ENCODE data around the gene TNFRSF4.
"Not testable (repeated sequence)": the region's sequence is repeated elsewhere in the genome, so short reads cannot be mapped to it uniquely, and the experiment has no call there.

The TNFRSF4 gene

GRCh38 chr1:1179983-1180861 is 33.7 kb downstream of the TNFRSF4 start:
- no peak for DNase-seq

DNA sequence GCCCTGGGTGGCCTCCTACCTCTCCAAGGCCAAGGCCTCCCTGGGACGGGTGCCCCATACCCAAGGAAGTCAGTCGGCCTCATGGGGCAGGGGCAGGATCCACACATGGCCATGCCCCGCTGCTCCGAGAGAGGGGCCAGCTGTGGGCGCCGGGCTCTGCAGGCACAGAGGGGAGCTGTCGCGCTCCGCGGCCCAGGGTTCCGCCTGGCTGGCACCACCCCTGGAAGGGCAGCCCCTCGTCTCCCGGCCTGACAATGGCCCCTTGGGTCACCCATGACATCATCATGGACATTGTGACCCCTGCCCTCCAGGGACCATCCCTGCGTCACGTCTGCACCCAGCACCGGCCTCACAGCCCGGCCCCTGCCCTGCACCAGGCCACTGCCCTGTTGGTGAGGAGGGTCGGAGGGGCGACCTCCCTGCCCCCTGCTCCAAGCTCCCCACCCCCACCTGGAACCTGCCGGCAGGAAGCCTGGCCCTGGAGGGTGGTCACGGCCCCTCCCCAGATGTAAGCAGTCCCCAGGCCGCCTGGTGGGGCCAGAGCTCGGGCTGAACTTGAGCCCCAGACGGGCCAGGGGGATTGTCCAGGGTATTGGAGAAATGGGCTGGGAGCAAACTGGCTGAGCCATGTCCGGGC is 34.5 kb downstream of the TNFRSF4 start:
- DNase-seq = no peak

DNA sequence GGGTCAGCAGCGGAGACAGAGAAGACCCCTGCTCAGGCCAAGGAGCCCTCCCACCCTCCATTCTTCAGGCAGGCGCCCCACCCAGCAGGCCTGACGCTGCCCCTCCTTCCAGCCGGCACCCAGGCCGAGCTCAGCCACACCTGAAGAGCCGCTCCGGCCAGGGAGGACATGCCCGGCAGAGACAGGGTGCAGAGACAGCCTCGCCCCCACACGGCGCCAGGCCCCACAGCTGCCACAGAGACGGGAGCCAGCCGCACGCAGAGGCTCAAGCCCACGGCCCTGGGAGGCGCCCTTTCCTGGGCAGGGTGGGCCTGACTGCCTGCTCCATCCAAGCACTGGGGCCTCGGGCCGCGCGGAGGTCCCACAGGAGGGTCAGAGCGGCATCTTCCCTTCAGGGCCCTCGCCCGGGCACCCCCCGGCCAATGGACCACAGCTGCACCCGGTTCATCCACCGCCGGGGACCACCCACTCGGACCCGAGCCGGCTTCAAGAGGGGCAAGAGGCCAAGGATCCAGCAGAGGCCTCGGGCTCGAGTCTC is 35.1 kb downstream of the TNFRSF4 start:
- DNase-seq = no peak

DNA sequence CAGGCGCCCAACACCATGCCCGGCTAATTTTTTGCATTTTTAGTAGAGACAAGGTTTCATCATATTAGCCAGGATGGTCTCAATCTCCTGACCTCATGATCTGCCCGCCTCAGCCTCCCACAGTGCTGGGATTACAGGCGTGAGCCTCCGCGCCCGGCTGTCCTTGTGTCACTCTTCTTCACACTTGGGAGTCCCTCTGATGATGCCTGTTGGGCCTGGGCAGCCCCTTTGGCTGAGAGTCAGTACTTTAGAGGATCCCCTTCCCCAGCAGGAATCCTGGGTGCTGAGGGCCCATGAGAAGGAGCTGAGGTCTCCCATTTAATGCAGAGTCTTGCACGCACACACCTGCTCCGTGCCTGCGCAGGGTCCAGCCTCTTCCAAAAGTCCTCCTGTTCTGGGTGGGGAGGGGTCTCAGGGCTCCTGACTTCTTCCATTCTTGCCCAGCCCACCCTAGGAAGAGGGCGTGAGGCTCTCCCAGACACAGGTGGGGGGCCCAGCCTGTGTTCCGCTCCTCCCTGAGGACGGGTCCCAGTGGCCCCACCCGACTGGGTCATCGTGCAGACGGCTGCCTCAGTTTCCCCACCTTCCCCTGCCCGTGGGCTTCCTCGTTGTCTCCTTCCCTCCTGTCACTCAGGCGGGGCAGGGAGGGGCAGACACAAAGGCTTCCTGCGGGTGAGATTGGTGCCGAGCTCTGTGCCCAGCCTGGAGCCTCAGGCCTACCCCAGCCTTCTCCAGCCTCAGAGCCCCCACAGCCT is 36.3 kb downstream of the TNFRSF4 start:
- no peak for DNase-seq

GRCh38 chr1:1176931-1177330 is 37.0 kb downstream of the TNFRSF4 start:
- no peak for DNase-seq

DNA sequence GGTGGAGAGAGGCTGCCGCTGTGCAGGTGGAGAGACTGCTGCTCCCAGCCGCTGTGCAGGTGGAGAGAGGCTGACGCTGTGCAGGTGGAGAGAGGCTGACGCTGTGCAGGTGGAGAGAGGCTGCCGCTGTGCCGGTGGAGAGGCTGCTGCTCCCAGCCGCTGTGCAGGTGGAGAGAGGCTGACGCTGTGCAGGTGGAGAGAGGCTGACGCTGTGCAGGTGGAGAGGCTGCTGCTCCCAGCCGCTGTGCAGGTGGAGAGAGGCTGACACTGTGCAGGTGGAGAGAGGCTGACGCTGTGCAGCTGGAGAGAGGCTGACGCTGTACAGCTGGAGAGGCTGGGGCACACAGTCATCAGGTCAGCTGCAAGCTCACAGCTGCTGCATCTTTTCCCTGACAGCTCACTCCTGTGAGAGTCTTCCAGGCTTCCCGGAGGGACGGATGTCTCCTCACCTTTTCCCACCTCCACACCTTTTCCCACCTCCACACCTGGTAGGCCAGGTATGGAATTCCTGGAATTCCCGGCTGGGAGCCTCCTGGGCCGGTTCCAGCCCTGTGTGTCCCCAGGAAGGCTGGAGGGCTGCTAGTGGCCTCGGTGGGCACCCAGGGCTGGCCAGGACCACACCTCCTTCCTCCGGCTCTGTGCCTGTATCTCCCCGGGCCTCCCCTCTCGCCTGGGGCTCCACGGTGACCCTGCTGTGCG is 37.7 kb downstream of the TNFRSF4 start:
- DNase-seq = not testable (repeated sequence)

DNA sequence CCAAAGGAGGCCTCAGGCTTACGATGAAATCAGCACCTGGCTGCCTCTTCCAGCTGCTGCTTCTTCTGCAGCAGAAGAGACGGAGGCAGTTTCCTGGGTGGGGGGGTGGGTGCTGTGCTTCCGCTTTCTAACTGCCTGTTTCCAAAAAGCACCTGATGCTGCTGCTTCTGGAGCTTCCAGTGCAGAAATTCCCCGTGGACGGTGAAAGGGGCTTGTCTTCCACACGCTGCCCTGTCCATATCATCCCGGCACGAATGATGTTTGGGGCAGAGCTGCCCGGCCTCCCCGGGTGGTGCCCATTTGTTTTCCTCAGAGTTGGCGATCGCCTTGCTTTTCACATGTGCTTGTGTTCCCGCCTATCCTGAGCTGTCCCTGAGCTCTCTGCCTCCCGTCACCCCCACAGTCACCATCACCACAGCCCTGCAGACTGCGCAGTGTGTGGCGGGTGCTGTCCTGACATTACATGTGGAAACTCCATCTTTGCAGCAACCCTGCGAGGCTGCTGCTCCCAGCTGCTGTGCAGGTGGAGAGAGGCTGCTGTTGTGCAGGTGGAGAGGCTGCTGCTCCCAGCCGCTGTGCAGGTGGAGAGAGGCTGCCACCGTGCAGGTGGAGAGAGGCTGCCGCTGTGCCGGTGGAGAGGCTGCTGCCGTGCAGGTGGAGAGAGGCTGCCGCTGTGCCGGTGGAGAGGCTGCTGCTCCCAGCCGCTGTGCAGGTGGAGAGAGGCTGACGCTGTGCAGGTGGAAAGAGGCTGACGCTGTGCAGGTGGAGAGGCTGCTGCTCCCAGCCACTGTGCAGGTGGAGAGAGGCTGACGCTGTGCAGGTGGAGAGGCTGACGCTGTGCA is 38.5 kb downstream of the TNFRSF4 start:
- no peak for DNase-seq

DNA sequence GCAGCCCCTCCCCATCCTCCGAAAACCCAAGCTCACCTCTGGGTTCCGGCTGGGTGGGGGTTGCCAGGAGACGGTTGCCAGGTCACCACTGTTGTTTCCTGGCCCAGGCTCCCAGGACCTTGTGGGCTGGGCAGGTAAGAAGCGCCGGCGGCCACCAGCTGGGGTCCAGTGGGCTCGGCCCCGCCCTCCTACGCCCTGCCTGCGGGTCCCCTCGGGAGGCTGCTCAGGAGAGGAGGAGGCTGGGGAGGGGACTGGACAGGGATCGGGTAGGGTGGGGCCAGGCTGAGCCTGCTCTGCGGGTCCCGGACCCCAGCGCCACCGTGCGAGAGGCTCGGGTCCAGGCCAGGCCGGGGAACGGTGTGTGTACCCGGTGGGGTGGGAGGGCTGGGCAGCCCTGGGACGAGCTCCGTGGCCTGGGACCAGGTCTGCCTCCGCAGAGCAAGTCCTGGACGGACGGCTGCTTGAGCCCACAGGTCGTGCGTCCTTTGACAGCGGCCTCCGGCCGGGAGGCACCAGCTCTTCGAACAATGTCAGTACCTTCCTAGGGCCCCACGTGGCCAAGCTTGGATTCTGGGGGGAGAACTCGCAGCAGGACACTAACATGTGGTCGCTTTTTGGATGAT is 40.0 kb downstream of the TNFRSF4 start, which contains the start of gene TTLL10:
Gene TTLL10, plus strand, starts transcription at position 88 of the 623 bp plus-strand sequence. CDS start 5,336 bp downstream, outside the sequence.
- DNase-seq = no peak

- DNase-seq = no peak
Observed at GRCh38 chr1:1173061-1173792, 40.7 kb downstream of the TNFRSF4 start.

- no peak for DNase-seq
Observed at GRCh38 chr1:1171546-1172340, 42.2 kb downstream of the TNFRSF4 start.

DNA sequence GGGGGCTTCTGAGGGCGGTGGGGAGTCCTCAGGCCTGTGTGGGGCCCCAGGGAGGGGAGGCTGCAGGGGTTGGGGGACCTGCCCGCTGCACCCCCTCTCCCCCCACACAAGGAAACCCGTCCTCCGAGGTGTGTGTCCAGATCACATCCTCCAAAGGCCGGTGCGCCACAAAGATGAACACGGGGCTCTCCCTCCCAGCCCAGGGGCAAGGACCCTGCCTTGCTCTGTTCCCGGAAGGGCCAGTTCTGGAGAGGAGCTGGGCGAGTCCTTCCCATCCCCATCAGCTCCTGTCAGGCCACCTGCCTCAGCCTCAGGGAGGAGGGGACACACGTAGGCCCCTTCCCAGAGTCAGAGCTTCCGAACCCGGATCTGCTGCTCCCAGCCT is 42.8 kb downstream of the TNFRSF4 start:
- DNase-seq = no peak

DNA sequence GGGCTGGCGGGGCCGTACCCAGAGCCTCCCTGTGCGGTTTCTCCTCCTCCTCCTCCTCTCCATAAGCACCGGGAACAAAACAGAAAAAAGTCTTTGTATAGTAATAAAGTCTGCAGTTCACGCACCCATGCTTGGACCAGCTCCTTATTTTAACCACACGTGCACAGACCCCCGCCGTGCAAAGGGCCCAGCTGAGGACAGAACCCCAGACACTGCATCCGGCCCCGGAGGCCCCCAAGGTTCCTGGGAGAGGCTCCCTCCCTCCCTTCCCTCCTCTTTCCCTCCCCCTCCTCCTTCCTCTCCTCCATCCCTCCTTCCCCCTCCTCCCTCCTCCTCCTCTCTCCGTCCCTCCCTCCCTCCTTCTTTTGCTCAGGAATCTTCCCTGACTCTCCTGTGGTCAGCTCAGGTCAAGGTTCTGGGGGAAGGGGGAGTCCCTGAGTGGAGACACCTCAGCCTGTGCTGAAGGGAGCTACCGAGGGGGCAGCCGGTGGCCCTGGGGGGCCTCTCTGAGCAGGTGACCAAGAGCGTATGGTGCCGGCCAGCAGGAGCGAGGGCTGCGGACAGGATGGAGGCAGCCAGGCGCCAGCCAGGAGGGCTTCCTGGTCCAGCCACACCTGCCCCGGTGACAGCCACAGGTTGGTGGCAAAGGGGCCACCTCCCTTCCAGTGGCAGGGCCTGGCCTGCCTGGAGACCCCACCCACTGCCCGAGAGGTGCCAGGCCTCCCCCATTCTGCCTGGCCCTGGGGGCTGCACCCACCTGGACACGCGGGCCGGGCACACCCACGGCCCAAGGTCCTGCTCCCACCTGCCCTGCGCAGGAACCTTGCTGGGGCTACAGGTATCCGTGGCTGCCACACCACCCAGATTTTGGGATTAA is 43.5 kb downstream of the TNFRSF4 start:
- DNase-seq = no peak

- no peak for DNase-seq
Observed at GRCh38 chr1:1169429-1170214, 44.3 kb downstream of the TNFRSF4 start.

- DNase-seq = no peak
Observed at GRCh38 chr1:1168451-1169411, 45.2 kb downstream of the TNFRSF4 start.

DNA sequence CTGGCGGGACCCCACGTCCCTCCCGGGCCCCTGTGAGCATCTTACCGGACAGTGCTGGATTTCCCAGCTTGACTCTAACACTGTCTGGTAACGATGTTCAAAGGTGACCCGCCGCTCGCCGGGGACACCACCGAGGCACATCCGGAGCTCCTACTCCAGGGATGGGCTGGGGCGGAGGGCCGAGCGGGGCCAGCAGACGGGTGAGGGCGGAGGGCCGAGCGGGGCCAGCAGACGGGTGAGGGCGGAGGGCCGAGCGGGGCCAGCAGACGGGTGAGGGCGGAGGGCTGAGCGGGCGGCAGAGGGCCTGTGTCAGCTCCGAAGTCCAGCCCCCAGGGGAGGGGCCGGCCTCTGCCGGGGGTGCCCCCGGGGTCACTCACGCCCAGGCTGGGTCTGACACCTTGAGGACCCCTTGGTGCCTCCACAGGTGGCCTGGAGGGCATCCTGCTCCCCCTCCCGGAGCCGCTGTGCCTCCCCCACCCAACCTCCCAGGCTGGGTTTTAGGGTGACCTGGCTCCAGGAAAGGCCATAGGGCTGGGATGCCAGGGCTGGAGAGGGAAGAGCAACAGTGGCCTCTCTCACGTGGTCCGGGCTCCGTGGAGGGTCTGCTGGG is 46.0 kb downstream of the TNFRSF4 start:
- no peak for DNase-seq

DNA sequence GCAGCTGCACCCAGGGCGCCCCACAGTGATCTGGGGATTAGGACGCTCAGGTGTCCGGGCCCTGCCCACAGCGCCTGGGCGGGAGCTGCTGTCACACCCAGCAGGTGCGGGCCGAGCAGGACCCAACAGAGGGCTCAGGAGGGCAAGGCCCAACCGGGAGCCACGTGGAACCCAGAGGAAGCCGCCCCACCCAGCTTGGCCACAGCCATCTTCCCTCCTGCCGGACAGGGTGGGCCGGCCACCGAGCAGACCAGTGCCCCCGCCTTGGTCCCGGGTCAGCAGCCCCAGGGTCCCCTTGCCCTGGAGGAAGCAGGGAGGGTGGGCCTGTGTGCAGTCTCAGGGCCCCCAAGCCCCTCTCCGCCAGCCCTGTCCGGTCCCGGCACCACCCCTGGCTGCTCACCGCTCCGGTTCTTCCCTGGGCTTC is 46.5 kb downstream of the TNFRSF4 start:
- no peak for DNase-seq
